Left renal cortex interstitium (tissue), 4 donors: ENCODE data around the gene FHL1. TPM values are rescaled to one million over a fixed set of nuclear protein-coding genes. Genes with fewer than 3 reads are reported as not detected.

Source experiments
- DNase-seq, 4 donors: peaks; one replicate each; pipeline ENCODE4 v3.0.0-alpha.2; 2013; ENCODE audit warnings: low read depth in 4 of 4, low spot score in 2 of 4, missing footprints in 1 of 4
- polyA plus RNA-seq, 4 donors: library from polyadenylated mRNA; unstranded; fragments of 120-200 nt; gene quantifications; one replicate each; pipeline ENCODE4 v1.2.1, GENCODE V29; 2013; ENCODE audit not compliant: insufficient read length in 4 of 4

The FHL1 gene
- polyA plus RNA-seq, 4 donors, result 54.1 to 61.2 (median 58.5) TPM

DNA sequence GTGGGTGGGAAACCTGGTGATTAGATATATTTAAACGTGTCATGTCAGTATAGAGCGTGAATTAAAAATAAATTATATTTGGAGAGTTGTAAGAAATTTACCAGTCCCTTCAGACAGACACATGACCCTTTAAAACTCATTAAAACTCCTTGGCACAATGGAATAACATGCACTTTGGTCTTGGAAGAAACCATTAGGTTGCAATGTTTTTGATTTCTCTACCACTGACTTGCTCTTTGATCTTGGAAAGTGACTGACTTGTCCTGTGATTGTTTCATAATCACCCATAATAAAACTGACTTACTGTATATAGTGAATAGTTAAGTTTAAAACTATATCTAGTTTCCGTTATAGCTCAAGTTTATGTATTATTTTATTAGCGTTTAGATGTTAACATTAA is 35.8 kb downstream of the FHL1 start:
- DNase-seq, result no peak

- no peak for DNase-seq
Measured at GRCh38 chrX:136183917-136184316, 36.6 kb downstream of the FHL1 start.

- DNase-seq, result no peak
Measured at GRCh38 chrX:136185401-136186022, 38.2 kb downstream of the FHL1 start.

GRCh38 chrX:136186023-136186413 is 38.7 kb downstream of the FHL1 start:
- DNase-seq, result no peak

GRCh38 chrX:136189222-136189621 is 41.9 kb downstream of the FHL1 start:
- DNase-seq, result no peak

GRCh38 chrX:136190038-136190713 is 42.8 kb downstream of the FHL1 start:
- DNase-seq, result no peak

GRCh38 chrX:136191171-136191570 is 43.8 kb downstream of the FHL1 start:
- no peak for DNase-seq

GRCh38 chrX:136192135-136192534 is 44.8 kb downstream of the FHL1 start:
- no peak for DNase-seq

DNA sequence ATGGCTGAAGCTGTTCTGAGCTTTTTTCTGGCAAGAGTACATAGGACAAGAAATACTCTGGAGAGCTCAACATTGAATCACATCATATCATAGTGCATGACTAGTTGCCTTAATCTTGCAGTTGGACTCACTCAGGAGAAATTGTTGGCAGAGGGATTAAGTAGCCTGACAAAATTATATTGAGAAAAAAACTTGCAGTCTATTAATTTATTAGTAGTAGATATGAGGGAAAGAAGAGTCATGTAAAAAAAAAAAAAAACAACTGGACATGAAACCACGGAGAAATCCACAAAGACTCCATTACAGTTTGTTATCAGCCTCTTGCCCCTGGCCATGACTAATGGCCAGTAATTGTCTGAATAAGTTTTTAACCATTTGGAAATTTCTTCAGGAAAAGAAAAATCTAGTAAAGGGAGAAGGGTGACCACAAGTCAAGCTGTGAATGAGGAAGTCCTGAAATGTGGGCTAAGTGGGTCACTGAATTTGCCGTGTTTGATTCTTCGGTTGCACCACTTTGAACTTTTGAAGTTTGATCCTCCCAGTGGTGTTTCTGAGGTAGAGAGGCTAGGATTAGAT is 45.6 kb downstream of the FHL1 start:
- DNase-seq, result no peak

DNA sequence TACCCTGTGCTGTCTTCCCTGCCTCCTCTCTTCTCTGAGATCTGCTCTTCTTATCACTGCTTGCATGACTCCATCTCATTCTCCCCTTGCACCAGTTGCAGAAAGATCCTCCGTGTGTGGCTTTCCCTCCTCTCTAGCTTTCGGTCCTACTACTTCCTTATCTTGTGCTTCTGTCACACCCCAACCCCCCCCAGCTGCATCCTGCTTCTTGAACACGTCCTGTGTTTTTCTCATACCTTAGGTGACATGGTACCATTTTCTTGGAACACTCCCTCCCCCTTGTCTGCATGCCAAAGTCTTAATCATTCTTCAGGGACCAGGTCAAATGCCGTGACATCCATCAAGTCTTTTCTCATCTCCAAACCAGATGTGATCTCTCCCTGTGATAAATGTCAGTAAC is 46.4 kb downstream of the FHL1 start:
- no peak for DNase-seq

GRCh38 chrX:136194536-136194935 is 47.2 kb downstream of the FHL1 start:
- DNase-seq, result no peak

GRCh38 chrX:136195247-136195646 is 47.9 kb downstream of the FHL1 start:
- DNase-seq, result no peak

DNA sequence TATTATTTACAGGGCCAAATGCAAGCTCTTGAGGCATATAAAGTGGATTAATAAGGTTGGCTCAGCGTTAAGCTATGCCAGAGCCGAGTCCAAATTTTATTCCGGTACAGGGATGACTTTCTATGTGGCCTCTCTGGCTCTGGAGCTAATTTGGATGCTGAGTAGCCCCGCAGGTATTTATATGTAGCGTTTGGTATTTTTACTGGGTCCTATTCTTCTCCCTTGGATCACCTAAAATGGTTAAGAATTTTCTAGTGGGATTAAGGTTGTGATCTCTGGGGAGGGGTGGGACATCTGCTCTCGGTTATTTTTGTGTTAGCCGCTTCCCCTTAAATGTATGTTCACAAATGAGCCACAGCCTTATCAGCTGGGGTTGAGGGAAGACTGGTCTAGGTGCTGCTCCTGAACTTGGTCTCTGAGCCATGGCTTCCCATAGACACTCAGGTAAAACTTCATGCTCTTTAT is 49.4 kb downstream of the FHL1 start:
- no peak for DNase-seq

DNA sequence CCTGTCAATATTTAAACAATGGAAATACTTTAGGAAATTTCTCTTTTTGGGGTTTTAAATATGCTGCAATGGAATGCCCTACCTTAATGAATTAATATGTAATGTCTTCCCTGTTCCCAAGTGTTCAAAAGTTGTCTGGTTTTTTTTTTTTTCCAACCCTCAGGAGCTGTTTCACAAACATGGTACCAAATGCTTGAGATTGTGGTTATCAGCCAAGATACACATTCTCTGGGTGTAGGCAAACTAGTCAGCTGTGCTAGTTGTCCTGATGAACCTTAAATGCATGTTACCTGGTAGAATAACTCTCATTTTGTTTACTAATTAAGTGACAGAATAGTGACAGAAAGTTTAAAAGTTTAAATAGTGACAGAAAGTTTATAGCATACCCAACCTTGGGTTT is 50.7 kb downstream of the FHL1 start:
- DNase-seq, result no peak

- no peak for DNase-seq
Measured at GRCh38 chrX:136198678-136199243, 51.4 kb downstream of the FHL1 start.

DNA sequence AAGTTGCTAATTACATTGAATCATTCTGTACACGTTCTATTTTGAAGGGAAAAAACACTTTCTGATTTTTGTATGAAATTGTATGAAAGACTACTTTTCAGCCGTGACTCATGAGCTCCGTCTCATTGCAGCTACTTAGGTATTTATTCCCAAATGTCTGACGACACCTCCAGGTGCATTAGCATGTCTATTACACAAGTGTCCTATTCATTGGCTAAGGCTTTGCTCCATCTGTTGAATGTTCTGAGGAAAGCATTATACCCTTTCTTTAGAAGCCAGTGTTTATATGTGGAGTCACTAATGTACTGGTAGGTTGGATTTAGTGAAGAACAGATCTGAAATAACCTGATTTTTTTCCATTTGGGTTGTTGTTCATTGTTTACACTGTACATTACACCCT is 52.0 kb downstream of the FHL1 start:
- DNase-seq, result no peak

GRCh38 chrX:136200466-136200865 is 53.1 kb downstream of the FHL1 start:
- DNase-seq, result no peak

GRCh38 chrX:136201601-136202000 is 54.3 kb downstream of the FHL1 start:
- no peak for DNase-seq

DNA sequence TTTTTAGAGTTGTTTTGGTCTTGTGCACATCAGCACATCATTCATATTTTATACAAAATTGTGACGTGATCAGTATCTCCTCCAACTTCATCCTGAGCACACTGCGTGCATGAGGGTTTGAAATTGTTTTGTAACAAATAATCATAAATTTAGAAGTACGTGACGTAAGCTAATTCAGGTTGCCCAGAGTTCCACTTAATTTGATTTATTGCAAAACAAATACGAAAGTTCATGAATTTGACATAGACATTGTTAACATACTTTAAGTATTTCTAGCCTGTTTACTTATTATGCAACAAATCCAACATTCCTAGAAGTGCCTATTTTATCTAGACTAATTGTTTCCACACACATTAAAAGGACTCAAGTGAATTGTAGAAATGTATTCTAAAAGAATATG is 55.6 kb downstream of the FHL1 start:
- no peak for DNase-seq

GRCh38 chrX:136203438-136203837 is 56.1 kb downstream of the FHL1 start:
- no peak for DNase-seq

- DNase-seq, result no peak
Measured at GRCh38 chrX:136203951-136204350, 56.6 kb downstream of the FHL1 start.

GRCh38 chrX:136204571-136204970 is 57.2 kb downstream of the FHL1 start:
- no peak for DNase-seq
